Parathyroid adenoma (tissue), 2 donors: Measurements from ENCODE around the gene DICER1.

Source experiments
- H2AFZ ChIP-seq: fragments of 300-600 bp; sonication (generic); one replicate; pipeline ENCODE4 v1.7.0; 2017; ENCODE audit warnings: antibody characterized with exemption, mild to moderate bottlenecking
- H3K27ac ChIP-seq: fragments of 300-600 bp; sonication (generic); one replicate; pipeline ENCODE4 v1.7.0; 2017
- H3K27me3 ChIP-seq: fragments of 300-600 bp; sonication (generic); one replicate; pipeline ENCODE4 v1.7.0; 2017; ENCODE audit warnings: low read length; ENCODE audit not compliant: control insufficient read depth, insufficient read depth
- H3K36me3 ChIP-seq: fragments of 300-600 bp; sonication (generic); one replicate; pipeline ENCODE4 v1.7.0; 2017; ENCODE audit warnings: low read length; ENCODE audit not compliant: control insufficient read depth, insufficient read depth
- H3K4me1 ChIP-seq: fragments of 300-600 bp; sonication (generic); one replicate; pipeline ENCODE4 v1.7.0; 2017; ENCODE audit warnings: control low read depth
- H3K4me2 ChIP-seq: fragments of 300-600 bp; sonication (generic); one replicate; pipeline ENCODE4 v1.7.0; 2017; ENCODE audit warnings: low read length
- H3K4me3 ChIP-seq: fragments of 300-600 bp; sonication (generic); one replicate; pipeline ENCODE4 v1.7.0; 2017; ENCODE audit warnings: low read depth, low read length
- H3K79me2 ChIP-seq: fragments of 300-600 bp; sonication (generic); one replicate; pipeline ENCODE4 v1.7.0; 2017; ENCODE audit warnings: control low read depth
- H3K9ac ChIP-seq: fragments of 300-600 bp; sonication (generic); one replicate; pipeline ENCODE4 v1.7.0; 2017; ENCODE audit warnings: mild to moderate bottlenecking
- H3K9me3 ChIP-seq: fragments of 300-600 bp; sonication (generic); one replicate; pipeline ENCODE4 v1.7.0; 2017; ENCODE audit warnings: low read length; ENCODE audit not compliant: control insufficient read depth
- CTCF ChIP-seq: fragments of 300-600 bp; sonication (generic); IDR thresholded peaks from one replicate; pipeline ENCODE4 v1.7.0; 2017; ENCODE audit warnings: antibody characterized with exemption, mild to moderate bottlenecking
- donor health status: primary hyperparathyroidism.

The DICER1 gene

DNA sequence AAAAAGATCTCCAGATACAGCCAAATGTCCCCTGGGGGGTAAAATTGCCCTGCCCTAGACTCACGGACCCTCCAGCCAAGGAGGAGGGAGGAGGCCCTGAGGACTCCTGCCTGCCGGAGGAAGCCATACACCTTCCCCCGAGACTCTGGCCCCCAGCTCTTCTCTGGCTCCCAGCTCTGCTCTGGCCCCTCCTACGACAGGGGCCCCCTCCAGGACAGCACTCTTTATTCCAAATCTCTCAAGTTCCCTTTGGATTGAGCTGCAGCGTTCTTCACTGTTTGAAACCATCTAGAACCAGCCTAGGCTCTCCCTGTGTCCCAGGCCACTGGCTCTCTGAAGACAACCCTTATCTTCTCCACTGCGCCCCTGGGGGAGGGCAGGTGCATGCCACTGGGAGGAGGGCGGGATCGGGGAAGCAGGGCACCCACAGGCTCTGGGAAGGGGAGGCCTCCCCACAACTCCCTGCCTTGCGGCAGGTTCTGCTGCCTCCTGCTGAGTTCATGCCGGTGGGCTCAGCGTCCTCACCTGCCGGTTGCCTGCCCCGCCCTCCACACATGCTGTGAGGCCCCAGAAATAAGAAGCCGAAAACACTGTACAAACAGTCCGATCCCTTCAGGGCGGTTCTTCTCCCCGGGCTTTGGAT, 112.7 kb downstream of the DICER1 start:
- H2AFZ ChIP-seq = no peak overlapping the region
- no peak overlapping the region for H3K9ac ChIP-seq
- no peaks in the 10 kb centered on the region for H3K36me3 ChIP-seq
- H3K27me3 ChIP-seq = no peaks in the 10 kb centered on the region
- no peak overlapping the region for H3K4me3 ChIP-seq
- H3K4me1 ChIP-seq = no peaks in the 10 kb centered on the region
- no peak for TF ChIP-seq CTCF
- H3K4me2 ChIP-seq = no peak overlapping the region
- no peak overlapping the region for H3K27ac ChIP-seq
- H3K79me2 ChIP-seq = no peaks in the 10 kb centered on the region
- no peaks in the 10 kb centered on the region for H3K9me3 ChIP-seq

DNA sequence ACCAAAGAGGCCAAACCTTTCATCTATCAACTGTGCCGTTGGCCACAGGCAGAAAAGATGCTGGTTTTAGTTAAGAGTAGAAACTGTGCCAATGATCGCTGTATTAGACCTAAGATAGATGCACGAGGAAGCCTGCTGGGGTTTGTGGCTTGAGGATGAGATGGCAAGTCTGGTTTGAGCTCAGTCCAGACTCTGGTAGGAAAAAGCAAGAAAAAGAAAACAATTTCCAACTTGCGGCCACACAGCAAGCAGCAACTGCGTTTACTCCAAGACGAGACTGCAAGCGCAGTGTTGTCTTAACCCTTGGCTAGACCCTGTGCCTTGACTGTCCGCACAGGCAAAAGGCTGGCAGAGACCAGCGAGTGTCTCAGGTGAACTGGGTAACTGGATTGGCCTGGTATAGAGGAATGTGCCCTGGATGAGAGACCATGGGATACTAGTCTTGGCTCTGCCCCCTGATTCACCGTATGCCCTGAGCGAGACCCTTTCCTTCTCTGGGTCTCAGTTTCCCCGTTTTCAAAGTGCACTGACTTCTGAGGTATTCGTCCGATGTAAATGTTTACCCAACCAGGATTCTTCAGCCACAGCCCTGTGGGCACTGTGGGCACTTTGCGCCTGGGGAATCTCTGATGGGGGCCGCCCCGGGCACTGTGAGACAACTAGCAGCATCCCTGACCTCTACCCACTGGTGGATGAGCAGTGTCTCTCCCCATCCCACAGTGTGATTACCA, 113.4 kb downstream of the DICER1 start:
- no peak for TF ChIP-seq CTCF
- no peaks in the 10 kb centered on the region for H3K79me2 ChIP-seq

DNA sequence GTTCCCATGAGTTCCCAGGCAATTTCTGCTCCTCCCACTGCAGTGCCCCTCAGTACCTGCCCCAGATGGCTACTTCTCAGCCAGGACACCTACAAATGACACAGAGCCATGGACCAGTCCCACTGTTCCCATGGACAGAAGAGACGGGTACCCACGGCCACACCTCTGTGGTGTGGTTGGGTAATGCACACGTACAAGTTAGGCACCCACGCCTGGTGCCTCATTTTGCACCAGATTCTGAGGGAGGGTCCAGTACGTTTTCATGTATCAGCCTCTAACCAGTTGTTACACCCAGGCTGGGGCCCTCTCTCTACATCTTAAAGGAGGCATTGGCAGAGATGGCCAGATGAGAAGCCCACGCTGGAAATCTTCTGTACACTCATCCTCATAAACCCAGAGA, 114.0 kb downstream of the DICER1 start:
- H3K9ac ChIP-seq = no peak overlapping the region
- no peaks in the 10 kb centered on the region for H3K36me3 ChIP-seq
- no peaks in the 10 kb centered on the region for H3K9me3 ChIP-seq
- no peaks in the 10 kb centered on the region for H3K79me2 ChIP-seq
- H3K4me3 ChIP-seq = no peak overlapping the region
- H3K27me3 ChIP-seq = no peaks in the 10 kb centered on the region
- no peaks in the 10 kb centered on the region for H3K4me1 ChIP-seq
- H3K27ac ChIP-seq = no peak overlapping the region
- H2AFZ ChIP-seq = no peak overlapping the region
- no peak overlapping the region for H3K4me2 ChIP-seq
- no peak for TF ChIP-seq CTCF

More for the DNA sequence above, 113.4 kb downstream of the DICER1 start:
- no peaks in the 10 kb centered on the region for H3K9me3 ChIP-seq
- no peak overlapping the region for H2AFZ ChIP-seq
- H3K4me3 ChIP-seq = no peak overlapping the region
- no peaks in the 10 kb centered on the region for H3K4me1 ChIP-seq
- H3K4me2 ChIP-seq = no peak overlapping the region
- H3K36me3 ChIP-seq = no peaks in the 10 kb centered on the region
- H3K27ac ChIP-seq = no peak overlapping the region
- no peak overlapping the region for H3K9ac ChIP-seq
- no peaks in the 10 kb centered on the region for H3K27me3 ChIP-seq

DNA sequence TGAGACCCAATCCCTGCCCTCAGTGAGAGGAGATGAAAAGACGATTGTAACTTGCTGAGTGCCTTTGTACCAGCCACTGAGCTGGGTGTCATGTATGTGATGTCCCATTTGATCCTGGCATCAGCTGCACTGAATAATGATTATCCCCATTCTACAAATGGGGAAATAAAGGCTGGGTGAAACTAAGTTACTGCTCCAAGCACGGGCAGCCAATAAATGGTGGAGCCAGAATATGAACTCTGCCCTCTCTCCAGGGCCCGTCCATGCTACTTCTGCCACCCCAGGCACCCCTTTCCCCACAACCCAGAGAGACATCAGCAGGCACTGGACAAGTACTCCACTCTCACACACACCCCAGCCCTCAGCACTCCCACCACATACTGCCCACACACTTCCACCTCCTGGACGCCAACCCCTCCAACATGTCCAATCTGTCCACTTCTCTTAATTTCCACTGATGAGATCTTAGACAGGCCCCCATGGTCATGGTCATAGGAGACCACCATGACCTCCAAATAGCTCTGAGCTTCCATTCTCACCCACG, 115.8 kb downstream of the DICER1 start:
- Histone ChIP-seq H3K36me3 (no peaks in the 10 kb centered on the region), H3K9me3 (no peaks in the 10 kb centered on the region), H3K27ac (no peak overlapping the region), H3K9ac (no peak overlapping the region), H3K4me1 (no peaks in the 10 kb centered on the region), H2AFZ (no peak overlapping the region), H3K27me3 (no peaks in the 10 kb centered on the region), H3K4me3 (no peak overlapping the region), H3K4me2 (no peak overlapping the region), H3K79me2 (no peaks in the 10 kb centered on the region)
- TF ChIP-seq CTCF = no peak
